Measurements from ENCODE around the gene DMXL2. TPM values are rescaled to one million over a fixed set of nuclear protein-coding genes. Genes with fewer than 3 reads are reported as not detected.

The DMXL2 gene
- total and polyA plus RNA-seq, 2 experiments from 2014 or later = 3.6 to 17.6 TPM

DNA sequence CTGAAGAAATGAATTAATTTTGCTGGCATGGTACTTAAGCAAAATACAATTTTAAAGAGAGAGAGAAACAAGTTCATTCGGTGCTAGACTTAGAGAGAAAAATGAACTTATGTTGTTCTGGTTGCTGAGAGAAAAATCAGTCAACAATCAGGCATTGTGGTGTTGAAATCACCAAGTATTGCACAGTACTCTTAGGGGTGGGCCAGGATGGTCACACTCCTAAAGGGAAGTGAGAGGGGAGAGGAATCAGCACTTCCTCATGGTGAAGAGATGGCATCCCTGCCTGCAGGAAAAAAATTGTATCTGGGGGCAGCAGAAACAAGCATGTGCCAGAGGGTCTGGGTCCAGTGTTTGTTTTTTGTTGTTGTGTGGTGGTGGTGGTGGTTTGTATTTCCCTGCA is 7.0 kb upstream of the DMXL2 start:
- Histone ChIP-seq H3K4me2 (ENCODE audit: unreplicated experiment) (no peak overlapping the region), H2AFZ (no peak overlapping the region)

DNA sequence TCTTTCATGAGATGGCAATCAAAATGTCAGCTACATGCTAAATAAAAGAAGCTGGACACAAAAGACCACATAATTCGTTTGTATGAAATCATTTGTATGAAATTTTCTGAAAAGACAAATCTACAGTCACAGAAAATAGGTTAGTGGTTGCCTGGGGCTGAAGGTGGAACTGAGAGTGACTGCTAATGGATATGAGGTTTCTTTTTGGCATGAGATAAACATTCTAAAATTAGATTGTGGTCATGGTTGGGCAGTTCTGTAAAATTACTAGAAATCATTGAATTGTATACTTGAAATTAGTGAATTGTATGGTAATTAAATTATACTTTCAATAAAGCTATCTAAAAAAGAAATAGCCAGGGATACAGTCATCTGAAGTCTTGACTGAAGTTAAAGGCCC is 2.7 kb upstream of the DMXL2 start:
- H3K4me2 ChIP-seq (ENCODE audit: unreplicated experiment) = no peak overlapping the region
- in situ Hi-C loops (cut with MboI) = no loop called here
- WGBS, 2 experiments (ENCODE audit: low coverage in 1 of 2, low lambda C conversion rate in 2 of 2, missing lambda C conversion rate in 2 of 2) = 23 to 26% methylated on average over 1 of the region's 1 CpG

More for the DNA sequence above, 7.0 kb upstream of the DMXL2 start:
- no peak overlapping the region for H3K9ac ChIP-seq
- no peak overlapping the region for H3K27ac ChIP-seq
- H3K9me2 ChIP-seq (ENCODE audit: insufficient read depth) = no peaks in the 10 kb centered on the region
- in situ Hi-C loops (cut with MboI) = no loop called here
- no peaks in the 10 kb centered on the region for H3K4me1 ChIP-seq (ENCODE audit: insufficient read depth)
- no peaks in the 10 kb centered on the region for H3K9me3 ChIP-seq (ENCODE audit: low read depth)
- peak; percentile 25 for DNase-seq
- no peak for TF ChIP-seq EZH2phosphoT487 (IDR thresholded peaks at IDR 0.05; ENCODE audit: insufficient read depth, low read depth)
- TF ChIP-seq EZH2 (IDR thresholded peaks at IDR 0.05; ENCODE audit: insufficient read depth, poor library complexity, severe bottlenecking) = no peak
- no peaks in the 10 kb centered on the region for H3K79me2 ChIP-seq (ENCODE audit: insufficient read depth)
- H4K20me1 ChIP-seq (ENCODE audit: insufficient read depth) = no peaks in the 10 kb centered on the region
- 23 to 43% methylated on average over 1 of the region's 1 CpG for WGBS, 2 experiments (ENCODE audit: low coverage in 1 of 2, low lambda C conversion rate in 2 of 2, missing lambda C conversion rate in 2 of 2)
- no peaks in the 10 kb centered on the region for H3K36me3 ChIP-seq (ENCODE audit: low read depth)
- no peak overlapping the region for H3K4me3 ChIP-seq
- peaks cover 8% of the 10 kb centered on the region; the same call in 1 of the 2 replicates for H3K27me3 ChIP-seq (replicated peaks; ENCODE audit: insufficient read depth)
- H3F3A ChIP-seq (ENCODE audit: insufficient read depth) = no peaks in the 10 kb centered on the region

DNA sequence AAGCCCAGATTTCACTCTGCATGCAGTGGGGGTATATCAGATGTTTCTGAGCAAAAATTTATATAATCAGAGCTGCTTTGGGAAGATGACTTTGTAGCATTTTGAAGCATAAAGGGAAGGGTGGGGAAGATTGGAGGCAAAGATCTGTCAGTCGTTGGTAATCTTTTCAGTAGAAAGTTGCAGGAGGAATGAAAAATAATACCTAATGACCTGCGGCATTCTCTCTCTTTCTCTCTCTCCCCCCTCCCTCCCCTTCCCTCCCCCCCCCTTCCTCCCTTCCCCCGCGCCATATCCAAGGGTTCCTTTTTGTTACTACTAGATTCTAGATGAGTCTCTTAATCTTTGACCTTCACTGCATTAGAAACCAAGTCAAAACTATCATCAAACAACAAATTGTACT is 1.5 kb upstream of the DMXL2 start:
- Histone ChIP-seq H3K4me1 (ENCODE audit: insufficient read depth) (peaks cover 5% of the 10 kb centered on the region; the same call in 1 of the 2 replicates), H3K9me2 (ENCODE audit: insufficient read depth) (no peaks in the 10 kb centered on the region), H4K20me1 (ENCODE audit: insufficient read depth) (no peaks in the 10 kb centered on the region), H3K9me3 (ENCODE audit: low read depth) (no peaks in the 10 kb centered on the region), H3K9ac (no peak overlapping the region), H2AFZ (peak overlapping the region; percentile 95), H3K36me3 (ENCODE audit: low read depth) (no peaks in the 10 kb centered on the region), H3F3A (ENCODE audit: insufficient read depth) (peaks cover 8% of the 10 kb centered on the region), H3K4me2 (ENCODE audit: unreplicated experiment) (no peak overlapping the region), H3K4me3 (no peak overlapping the region), H3K27ac (no peak overlapping the region), H3K27me3 (replicated peaks; ENCODE audit: insufficient read depth) (0 out of 2 replicates have a peak, but pooled peaks cover 8% of the 10 kb centered on the region), H3K79me2 (ENCODE audit: insufficient read depth) (peaks cover 24% of the 10 kb centered on the region)
- 8 to 68% methylated on average over 1 to 4 of the region's 4 CpGs for WGBS, 2 experiments (ENCODE audit: low coverage in 1 of 2, low lambda C conversion rate in 2 of 2, missing lambda C conversion rate in 2 of 2)
- in situ Hi-C loops (cut with MboI) = no loop called here
- TF ChIP-seq EZH2 (IDR thresholded peaks at IDR 0.05; ENCODE audit: insufficient read depth, poor library complexity, severe bottlenecking) (no peak), EZH2phosphoT487 (IDR thresholded peaks at IDR 0.05; ENCODE audit: insufficient read depth, low read depth) (no peak)
- DNase-seq = no peak

More for the DNA sequence above, 2.7 kb upstream of the DMXL2 start:
- DNase-seq = no peak
- no peak overlapping the region for H3K4me3 ChIP-seq
- no peak overlapping the region for H3K9ac ChIP-seq
- no peak overlapping the region for H3K27ac ChIP-seq
- no peak overlapping the region for H2AFZ ChIP-seq
- no peaks in the 10 kb centered on the region for H4K20me1 ChIP-seq (ENCODE audit: insufficient read depth)
- H3K9me2 ChIP-seq (ENCODE audit: insufficient read depth) = no peaks in the 10 kb centered on the region
- H3K9me3 ChIP-seq (ENCODE audit: low read depth) = no peaks in the 10 kb centered on the region
- H3F3A ChIP-seq (ENCODE audit: insufficient read depth) = peaks cover 8% of the 10 kb centered on the region
- 0 out of 2 replicates have a peak, but pooled peaks cover 8% of the 10 kb centered on the region for H3K27me3 ChIP-seq (replicated peaks; ENCODE audit: insufficient read depth)
- peaks cover 5% of the 10 kb centered on the region; the same call in 1 of the 2 replicates for H3K4me1 ChIP-seq (ENCODE audit: insufficient read depth)
- H3K79me2 ChIP-seq (ENCODE audit: insufficient read depth) = peaks cover 12% of the 10 kb centered on the region
- H3K36me3 ChIP-seq (ENCODE audit: low read depth) = no peaks in the 10 kb centered on the region
- no peak for TF ChIP-seq EZH2 (IDR thresholded peaks at IDR 0.05; ENCODE audit: insufficient read depth, poor library complexity, severe bottlenecking)
- TF ChIP-seq EZH2phosphoT487 (IDR thresholded peaks at IDR 0.05; ENCODE audit: insufficient read depth, low read depth) = no peak

DNA sequence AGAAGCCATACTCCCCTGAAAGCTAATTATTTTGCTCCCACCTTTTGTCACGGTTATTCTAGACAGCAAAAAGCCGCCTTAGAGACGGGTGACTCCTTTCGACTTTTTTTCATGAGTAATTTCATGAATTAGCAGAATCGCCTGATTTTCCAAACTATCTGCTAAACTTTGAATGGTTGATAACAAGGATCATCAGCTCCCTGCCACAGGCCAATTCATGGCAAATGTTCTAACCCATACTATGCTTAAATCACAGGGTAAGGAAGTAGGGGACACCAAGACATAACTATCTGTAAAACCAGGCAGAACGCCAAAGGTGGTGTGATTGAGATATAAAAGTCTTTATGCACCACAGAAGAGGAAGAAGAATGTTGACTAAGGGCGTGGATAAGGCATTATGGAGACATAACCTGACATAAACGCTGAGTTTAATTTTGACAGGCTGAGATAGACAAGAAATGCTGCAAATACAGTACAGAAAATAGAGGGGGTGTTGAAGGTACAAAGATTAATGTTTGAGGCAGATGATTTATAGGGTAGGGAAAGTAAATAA is 891 bp upstream of the DMXL2 start:
- Histone ChIP-seq H4K20me1 (ENCODE audit: insufficient read depth) (no peaks in the 10 kb centered on the region), H3K9ac (peak overlapping the region; percentile 78), H3K27ac (0 out of 2 replicates have a peak overlapping the region, but pooled peaks have one; percentile 5), H3K9me2 (ENCODE audit: insufficient read depth) (no peaks in the 10 kb centered on the region), H3K4me2 (ENCODE audit: unreplicated experiment) (peak overlapping the region; percentile 91), H2AFZ (peak overlapping the region; percentile 95), H3K4me3 (peak overlapping the region; percentile 87), H3K36me3 (ENCODE audit: low read depth) (no peaks in the 10 kb centered on the region), H3K27me3 (replicated peaks; ENCODE audit: insufficient read depth) (0 out of 2 replicates have a peak, but pooled peaks cover 8% of the 10 kb centered on the region), H3K79me2 (ENCODE audit: insufficient read depth) (peaks cover 30% of the 10 kb centered on the region), H3F3A (ENCODE audit: insufficient read depth) (peaks cover 8% of the 10 kb centered on the region), H3K9me3 (ENCODE audit: low read depth) (no peaks in the 10 kb centered on the region), H3K4me1 (ENCODE audit: insufficient read depth) (peaks cover 5% of the 10 kb centered on the region; the same call in 1 of the 2 replicates)
- peak; percentile 43 for DNase-seq
- TF ChIP-seq EZH2 (IDR thresholded peaks at IDR 0.05; ENCODE audit: insufficient read depth, poor library complexity, severe bottlenecking) (no peak), EZH2phosphoT487 (IDR thresholded peaks at IDR 0.05; ENCODE audit: insufficient read depth, low read depth) (no peak)
- WGBS, 2 experiments (ENCODE audit: low coverage in 1 of 2, low lambda C conversion rate in 2 of 2, missing lambda C conversion rate in 2 of 2) = 15% methylated on average over 8 of the region's 8 CpGs
- in situ Hi-C loops (cut with MboI) = no loop called here
